K562 treated with DMSO at 1 percent for 12 hours (cell line): ENCODE measurements around the gene STK24. TPM values are rescaled to one million over a fixed set of nuclear protein-coding genes. Genes with fewer than 3 reads are reported as not detected.

Source experiments
- total RNA-seq: library from RNA; unstranded; fragments of 300-600 nt; gene quantifications from 2 replicates; pipeline ENCODE4 v1.2.3, GENCODE V29; 2022; ENCODE audit not compliant: insufficient read depth

Gene STK24
- 25.2 and 54.8 TPM in 2 replicates for total RNA-seq

GRCh38 chr13:98576963-98577835, at the start of gene STK24:
Gene STK24, minus strand, starts transcription at chr13:98577107. Its CDS starts 321 bp downstream, at chr13:98576786.

Other genes starting within 250 kb of the STK24 start
- not detected in 2 replicates for gene SLC15A1, start 175.6 kb upstream of the STK24 start, total RNA-seq